ENCODE data around the gene CLTC.

DNA sequence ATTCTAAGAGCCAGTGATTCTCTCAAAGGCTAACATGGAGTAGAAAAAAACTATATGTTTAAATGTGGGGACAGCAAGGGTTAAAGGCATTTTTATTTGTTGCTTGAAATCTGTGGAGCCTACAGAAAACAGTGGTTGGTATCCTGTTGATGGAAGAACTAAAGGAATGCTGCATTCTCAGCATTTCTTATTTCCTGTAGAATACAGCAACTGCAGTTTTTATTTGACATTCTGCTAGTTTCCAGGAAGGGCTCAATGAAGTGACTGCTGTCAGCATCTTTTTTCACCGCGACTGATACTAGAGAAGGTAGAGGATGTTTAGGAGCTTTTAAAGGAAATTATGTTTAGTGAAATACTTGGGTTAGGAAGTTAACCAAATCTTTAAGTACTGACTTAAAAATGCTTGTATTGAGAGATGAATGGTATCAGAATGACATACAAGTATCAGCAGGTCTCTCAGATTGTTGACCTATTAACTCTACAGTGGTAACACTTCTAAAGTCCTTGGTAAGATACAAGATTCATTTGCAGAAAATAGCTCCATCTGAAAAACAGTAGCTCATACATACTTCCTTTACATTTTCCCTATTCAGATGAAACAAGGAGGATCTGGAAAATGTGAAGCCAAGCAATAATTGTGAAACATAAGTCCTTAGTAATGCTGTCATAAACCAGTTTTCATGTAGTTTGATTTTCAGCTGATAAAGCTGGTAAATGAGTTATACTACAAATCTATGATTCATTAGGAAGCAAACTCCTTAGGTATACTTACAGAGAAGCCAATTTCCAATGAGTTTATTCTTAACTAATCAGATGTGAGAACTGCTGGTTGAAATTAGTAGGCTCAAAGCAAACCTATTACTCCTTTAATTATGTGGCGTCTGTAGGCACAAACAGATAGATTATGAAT, 15.2 kb downstream of the CLTC start:
- TF ChIP-seq CTCF (IDR thresholded peaks at IDR 0.05) (no peak), POLR2A (IDR thresholded peaks at IDR 0.05) (no peak)
